ENCODE measurements around the gene PIK3R3. TPM values are rescaled to one million over a fixed set of nuclear protein-coding genes. Genes with fewer than 3 reads are reported as not detected.

The PIK3R3 gene
- total and polyA plus RNA-seq, 5 donors from 2014 or later = 3.2 to 7.7 (median 4.9) TPM

DNA sequence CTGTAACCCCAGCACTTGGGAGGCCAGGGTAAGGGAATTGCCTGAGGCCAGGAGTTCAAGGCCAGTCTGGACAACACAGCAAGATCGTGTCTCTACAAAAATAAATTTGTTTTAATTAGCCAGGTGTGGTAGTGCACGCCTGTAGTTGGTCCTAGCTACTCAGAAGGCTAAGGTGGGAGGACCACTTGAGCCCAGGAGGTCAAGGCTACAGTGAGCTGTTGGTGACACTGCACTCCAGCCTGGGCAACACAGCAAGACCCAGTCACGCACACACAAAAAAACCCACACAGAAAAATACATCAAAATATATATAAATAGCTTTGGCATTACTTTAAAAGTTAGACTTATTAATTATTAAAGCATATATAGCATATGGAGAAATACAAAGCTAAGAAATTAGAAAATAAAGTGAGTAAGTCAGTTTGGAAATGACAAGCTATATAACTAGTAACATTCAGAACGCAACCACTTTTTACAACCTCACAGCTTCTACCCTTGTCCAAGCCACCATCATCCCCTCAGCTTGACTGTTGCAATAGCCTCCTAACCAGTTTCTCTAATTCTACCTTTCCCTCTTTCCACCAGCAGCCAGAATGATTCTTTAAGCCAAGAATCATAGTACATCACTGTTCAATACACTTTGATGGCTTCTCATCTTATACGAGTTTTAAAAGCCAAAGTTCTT is 14.5 kb downstream of the PIK3R3 start:
- Histone ChIP-seq H3K36me3 (ENCODE audit: control insufficient read depth, insufficient read depth, low read length) (no peaks in the 10 kb centered on the region), H3K27me3 (ENCODE audit: control insufficient read depth, insufficient read depth, low read length) (no peaks in the 10 kb centered on the region), H3K4me3 (ENCODE audit: low read depth, low read length) (no peak overlapping the region), H3K27ac (ENCODE audit: insufficient read depth, low read length, poor library complexity, severe bottlenecking) (no peak overlapping the region), H3K4me1 (ENCODE audit: control insufficient read depth, insufficient read depth, low read length, poor library complexity, severe bottlenecking) (no peaks in the 10 kb centered on the region), H3K9me3 (ENCODE audit: control insufficient read depth in 2 of 2, low read length in 2 of 2) (no peaks in the 10 kb centered on the region)
- DNase-seq = no peak
- ATAC-seq (ENCODE audit: low read depth in 2 of 2) = no peak
- peaks cover 0 to 17% (median 4%) of the 10 kb centered on the region in 4 donors for H3K4me1 Mint-ChIP-seq
- no peak overlapping the region for H3K27ac Mint-ChIP-seq
- H3K27me3 Mint-ChIP-seq = peaks cover 9% of the 10 kb centered on the region
- H3K36me3 Mint-ChIP-seq = no peaks in the 10 kb centered on the region
- H3K4me3 Mint-ChIP-seq = no peak overlapping the region
- no peaks in the 10 kb centered on the region for H3K9me3 Mint-ChIP-seq

DNA sequence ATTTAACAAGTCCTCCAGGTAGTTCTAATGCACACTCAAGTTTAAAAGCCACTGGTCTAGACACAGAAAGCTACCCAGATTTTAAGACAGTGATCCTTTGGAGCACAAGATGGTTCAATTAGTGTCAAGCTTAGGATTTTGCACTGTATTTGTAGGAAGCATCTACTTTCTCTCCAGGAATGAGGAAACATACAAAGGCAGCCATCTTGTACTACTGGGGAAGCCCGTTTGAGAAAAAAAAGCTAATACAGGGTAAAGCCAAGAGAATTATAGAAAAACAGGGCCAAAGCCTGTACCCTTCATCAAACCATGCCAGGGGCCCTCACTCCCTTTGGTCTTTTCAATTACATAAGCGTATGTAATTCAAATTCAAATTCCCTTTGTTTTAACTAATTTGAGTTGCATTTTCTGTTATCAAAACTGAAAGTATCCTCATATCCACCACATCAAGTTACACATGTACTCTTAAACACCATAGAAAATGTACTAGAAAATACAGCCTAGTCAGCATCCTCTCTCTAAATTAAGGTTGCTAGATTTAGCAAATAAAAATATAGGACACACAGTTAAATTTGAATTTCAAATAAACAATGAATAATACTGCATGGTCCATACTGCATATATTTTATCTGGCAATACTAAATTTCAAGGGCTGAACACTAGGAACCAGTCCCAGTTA is 17.4 kb downstream of the PIK3R3 start:
- H3K27ac Mint-ChIP-seq = no peak overlapping the region
- DNase-seq (no peak), ATAC-seq (ENCODE audit: low read depth in 2 of 2) (no peak)
- H3K36me3 ChIP-seq (ENCODE audit: control insufficient read depth, insufficient read depth, low read length) = no peaks in the 10 kb centered on the region
- H3K4me3 ChIP-seq (ENCODE audit: low read depth, low read length) = no peak overlapping the region
- H3K4me1 ChIP-seq (ENCODE audit: control insufficient read depth, insufficient read depth, low read length, poor library complexity, severe bottlenecking) = no peaks in the 10 kb centered on the region
- H3K4me1 Mint-ChIP-seq = peaks cover 0 to 17% (median 4%) of the 10 kb centered on the region in 4 donors
- H3K9me3 ChIP-seq (ENCODE audit: control insufficient read depth in 2 of 2, low read length in 2 of 2) = no peaks in the 10 kb centered on the region
- H3K27me3 ChIP-seq (ENCODE audit: control insufficient read depth, insufficient read depth, low read length) = no peaks in the 10 kb centered on the region
- no peak overlapping the region for H3K27ac ChIP-seq (ENCODE audit: insufficient read depth, low read length, poor library complexity, severe bottlenecking)
- H3K9me3 Mint-ChIP-seq = no peaks in the 10 kb centered on the region
- H3K4me3 Mint-ChIP-seq = peak overlapping the region in 1 of 4 donors; percentile 47
- peaks cover under 1% of the 10 kb centered on the region for H3K27me3 Mint-ChIP-seq
- no peaks in the 10 kb centered on the region for H3K36me3 Mint-ChIP-seq

DNA sequence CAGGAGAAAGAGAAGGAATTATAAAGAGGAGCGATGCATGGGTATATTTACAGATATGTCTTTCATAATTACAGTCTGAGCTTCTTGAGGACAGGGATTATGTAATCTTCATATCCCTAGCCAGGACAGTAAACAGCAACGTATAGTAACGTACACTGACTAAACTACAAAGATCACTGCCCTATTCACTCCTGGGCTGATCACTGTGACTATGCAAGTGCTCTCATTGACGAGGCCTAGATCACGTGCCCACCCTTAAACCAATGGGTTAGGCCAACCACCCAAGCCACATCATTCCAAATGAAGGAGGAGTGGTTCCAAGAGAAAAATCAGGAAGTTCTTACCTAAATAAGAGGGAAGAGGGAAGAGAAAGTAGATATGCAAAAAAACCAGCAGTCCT is 18.5 kb downstream of the PIK3R3 start:
- Histone ChIP-seq H3K9me3 (ENCODE audit: control insufficient read depth in 2 of 2, low read length in 2 of 2) (no peaks in the 10 kb centered on the region), H3K27me3 (ENCODE audit: control insufficient read depth, insufficient read depth, low read length) (no peaks in the 10 kb centered on the region), H3K36me3 (ENCODE audit: control insufficient read depth, insufficient read depth, low read length) (no peaks in the 10 kb centered on the region), H3K4me1 (ENCODE audit: control insufficient read depth, insufficient read depth, low read length, poor library complexity, severe bottlenecking) (no peaks in the 10 kb centered on the region), H3K4me3 (ENCODE audit: low read depth, low read length) (no peak overlapping the region), H3K27ac (ENCODE audit: insufficient read depth, low read length, poor library complexity, severe bottlenecking) (no peak overlapping the region)
- H3K36me3 Mint-ChIP-seq = no peaks in the 10 kb centered on the region
- no peak overlapping the region for H3K4me3 Mint-ChIP-seq
- ATAC-seq (ENCODE audit: low read depth in 2 of 2) (no peak), DNase-seq (no peak)
- peaks cover 0 to 14% (median 4%) of the 10 kb centered on the region in 4 donors for H3K4me1 Mint-ChIP-seq
- H3K27me3 Mint-ChIP-seq = no peaks in the 10 kb centered on the region
- no peaks in the 10 kb centered on the region for H3K9me3 Mint-ChIP-seq
- H3K27ac Mint-ChIP-seq = no peak overlapping the region

DNA sequence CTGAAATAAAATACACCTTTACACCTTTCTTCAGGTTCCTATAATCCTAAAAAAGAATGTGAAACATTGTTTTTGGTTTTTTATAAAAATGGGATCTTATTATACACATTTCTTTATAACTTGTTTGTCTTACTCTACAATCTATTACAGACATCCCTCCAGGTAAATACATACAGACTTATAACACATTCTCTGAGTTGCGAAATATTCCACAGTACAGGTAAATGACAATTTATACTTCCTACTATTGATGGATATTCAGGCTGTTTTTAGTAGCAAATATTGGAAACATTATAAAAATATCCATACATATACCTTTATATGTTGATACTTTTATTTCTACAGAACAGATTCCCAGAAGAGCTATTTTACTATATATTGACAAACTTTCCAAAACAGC is 20.3 kb downstream of the PIK3R3 start:
- DNase-seq (no peak), ATAC-seq (ENCODE audit: low read depth in 2 of 2) (no peak)
- no peak overlapping the region for H3K4me3 Mint-ChIP-seq
- no peaks in the 10 kb centered on the region for H3K27me3 Mint-ChIP-seq
- Histone ChIP-seq H3K27me3 (ENCODE audit: control insufficient read depth, insufficient read depth, low read length) (no peaks in the 10 kb centered on the region), H3K36me3 (ENCODE audit: control insufficient read depth, insufficient read depth, low read length) (no peaks in the 10 kb centered on the region), H3K9me3 (ENCODE audit: control insufficient read depth in 2 of 2, low read length in 2 of 2) (no peaks in the 10 kb centered on the region), H3K4me3 (ENCODE audit: low read depth, low read length) (no peak overlapping the region), H3K4me1 (ENCODE audit: control insufficient read depth, insufficient read depth, low read length, poor library complexity, severe bottlenecking) (no peaks in the 10 kb centered on the region), H3K27ac (ENCODE audit: insufficient read depth, low read length, poor library complexity, severe bottlenecking) (no peak overlapping the region)
- no peaks in the 10 kb centered on the region for H3K36me3 Mint-ChIP-seq
- peaks cover 0 to 15% (median 6%) of the 10 kb centered on the region in 4 donors for H3K4me1 Mint-ChIP-seq
- H3K9me3 Mint-ChIP-seq = no peaks in the 10 kb centered on the region
- H3K27ac Mint-ChIP-seq = no peak overlapping the region

DNA sequence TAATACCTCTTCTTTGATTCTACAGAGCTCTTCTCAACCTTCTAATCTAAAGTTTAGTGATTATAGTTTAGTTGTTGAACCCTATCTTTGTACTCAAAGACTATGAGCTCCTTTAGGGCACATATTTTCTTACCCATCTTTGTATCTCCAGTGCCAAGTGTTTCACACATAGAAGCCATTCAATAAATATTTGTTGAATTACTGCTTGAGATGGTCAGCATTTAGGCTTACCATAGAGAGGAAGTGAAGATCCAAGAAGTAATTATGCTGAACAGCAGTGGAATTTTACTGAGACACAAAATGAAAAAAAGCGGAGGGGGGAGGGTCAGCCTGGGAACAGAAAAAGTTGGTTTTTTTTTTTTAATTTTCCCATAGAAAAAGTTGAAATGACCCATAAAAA is 21.9 kb downstream of the PIK3R3 start:
- Histone ChIP-seq H3K36me3 (ENCODE audit: control insufficient read depth, insufficient read depth, low read length) (no peaks in the 10 kb centered on the region), H3K4me1 (ENCODE audit: control insufficient read depth, insufficient read depth, low read length, poor library complexity, severe bottlenecking) (no peaks in the 10 kb centered on the region), H3K27me3 (ENCODE audit: control insufficient read depth, insufficient read depth, low read length) (no peaks in the 10 kb centered on the region), H3K4me3 (ENCODE audit: low read depth, low read length) (no peak overlapping the region), H3K9me3 (ENCODE audit: control insufficient read depth in 2 of 2, low read length in 2 of 2) (no peaks in the 10 kb centered on the region), H3K27ac (ENCODE audit: insufficient read depth, low read length, poor library complexity, severe bottlenecking) (no peak overlapping the region)
- no peak overlapping the region for H3K4me3 Mint-ChIP-seq
- DNase-seq (no peak), ATAC-seq (ENCODE audit: low read depth in 2 of 2) (no peak)
- H3K36me3 Mint-ChIP-seq = no peaks in the 10 kb centered on the region
- no peaks in the 10 kb centered on the region for H3K27me3 Mint-ChIP-seq
- H3K27ac Mint-ChIP-seq = no peak overlapping the region
- H3K9me3 Mint-ChIP-seq = no peaks in the 10 kb centered on the region
- H3K4me1 Mint-ChIP-seq = peaks cover 0 to 11% (median 4%) of the 10 kb centered on the region in 4 donors

DNA sequence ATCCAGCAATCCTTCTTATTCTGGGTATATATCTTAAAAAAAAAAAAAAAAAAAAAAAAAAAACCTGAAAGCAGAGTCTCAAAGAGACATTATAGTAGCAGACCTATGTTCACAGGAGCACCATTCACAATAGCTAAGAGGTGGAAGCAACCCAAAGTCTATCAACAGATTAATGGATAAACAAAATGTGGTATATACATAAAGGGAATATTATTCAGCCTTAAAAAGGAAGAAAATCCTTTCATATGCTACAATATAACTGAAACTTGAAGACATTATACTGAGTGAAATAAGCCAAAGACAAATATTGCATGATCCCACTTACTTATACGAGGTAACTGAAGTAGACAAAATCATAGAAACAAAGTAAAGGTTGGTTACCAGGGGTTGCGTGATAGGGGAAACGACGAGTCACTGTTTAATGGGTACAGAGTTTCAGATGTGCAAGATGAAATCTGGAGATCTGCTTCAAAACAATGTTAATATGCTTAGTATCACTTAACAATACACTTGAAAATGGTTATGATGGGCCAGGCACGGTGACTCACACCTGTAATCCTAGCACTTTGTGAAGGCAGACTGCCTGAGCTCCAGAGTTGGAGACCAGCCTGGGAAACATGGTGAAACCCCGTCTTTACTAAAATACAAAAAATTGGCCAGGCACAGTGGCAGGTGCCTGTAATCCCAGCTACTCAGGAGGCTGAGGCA is 29.5 kb downstream of the PIK3R3 start:
- Histone ChIP-seq H3K4me3 (ENCODE audit: low read depth, low read length) (no peak overlapping the region), H3K27me3 (ENCODE audit: control insufficient read depth, insufficient read depth, low read length) (no peaks in the 10 kb centered on the region), H3K36me3 (ENCODE audit: control insufficient read depth, insufficient read depth, low read length) (no peaks in the 10 kb centered on the region), H3K27ac (ENCODE audit: insufficient read depth, low read length, poor library complexity, severe bottlenecking) (no peak overlapping the region), H3K9me3 (ENCODE audit: control insufficient read depth in 2 of 2, low read length in 2 of 2) (peaks cover 0 to 4% of the 10 kb centered on the region in 2 experiments), H3K4me1 (ENCODE audit: control insufficient read depth, insufficient read depth, low read length, poor library complexity, severe bottlenecking) (no peaks in the 10 kb centered on the region)
- ATAC-seq (ENCODE audit: low read depth in 2 of 2) = no peak
- peaks cover 0 to 10% (median 4%) of the 10 kb centered on the region in 4 donors for H3K4me1 Mint-ChIP-seq
- H3K9me3 Mint-ChIP-seq = peaks cover 0 to 5% (median 0%) of the 10 kb centered on the region in 7 donors
- no peaks in the 10 kb centered on the region for H3K36me3 Mint-ChIP-seq
- H3K4me3 Mint-ChIP-seq = no peak overlapping the region
- H3K27me3 Mint-ChIP-seq = peaks cover 15% of the 10 kb centered on the region
- peak in 1 of 3 donors; percentile 29 for DNase-seq
- H3K27ac Mint-ChIP-seq = no peak overlapping the region

DNA sequence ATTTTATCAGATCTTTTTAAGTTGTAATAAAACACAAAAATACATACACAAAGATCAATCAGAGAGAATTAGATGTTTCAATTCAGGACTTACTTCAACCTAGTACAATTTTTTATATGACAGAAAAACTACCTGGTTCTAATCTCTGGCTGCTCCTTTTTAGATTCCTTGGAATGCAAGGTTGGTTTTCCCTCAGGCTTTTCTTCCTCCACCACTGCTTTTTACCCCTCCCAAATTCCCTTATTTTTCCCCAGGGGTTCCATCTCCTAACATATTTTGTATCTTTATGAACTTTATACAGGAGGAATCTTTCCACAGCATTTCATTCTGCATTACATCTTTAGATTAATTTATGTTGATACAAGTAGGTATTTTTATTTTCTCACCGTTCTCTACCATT is 33.2 kb downstream of the PIK3R3 start:
- no peak overlapping the region for H3K4me3 ChIP-seq (ENCODE audit: low read depth, low read length)
- H3K36me3 ChIP-seq (ENCODE audit: control insufficient read depth, insufficient read depth, low read length) = no peaks in the 10 kb centered on the region
- Mint-ChIP-seq H3K36me3 (no peaks in the 10 kb centered on the region), H3K27ac (no peak overlapping the region), H3K9me3 (peaks cover 0 to 5% (median 0%) of the 10 kb centered on the region in 7 donors), H3K4me3 (no peak overlapping the region), H3K27me3 (peaks cover 23% of the 10 kb centered on the region), H3K4me1 (peaks cover 0 to 6% (median 3%) of the 10 kb centered on the region in 4 donors)
- H3K27ac ChIP-seq (ENCODE audit: insufficient read depth, low read length, poor library complexity, severe bottlenecking) = no peak overlapping the region
- H3K4me1 ChIP-seq (ENCODE audit: control insufficient read depth, insufficient read depth, low read length, poor library complexity, severe bottlenecking) = no peaks in the 10 kb centered on the region
- peaks cover 0 to 4% of the 10 kb centered on the region in 2 experiments for H3K9me3 ChIP-seq (ENCODE audit: control insufficient read depth in 2 of 2, low read length in 2 of 2)
- ATAC-seq (ENCODE audit: low read depth in 2 of 2) = no peak
- no peaks in the 10 kb centered on the region for H3K27me3 ChIP-seq (ENCODE audit: control insufficient read depth, insufficient read depth, low read length)
- no peak for DNase-seq

All from CD4-positive, CD25-positive, alpha-beta regulatory T cell (primary cell).